GM19023 (cell line): ENCODE measurements around the gene FGFRL1.
"Not testable (repeated sequence)": the region's sequence is repeated elsewhere in the genome, so short reads cannot be mapped to it uniquely, and the experiment has no call there.

Source experiments
- ATAC-seq: cut with Tn5 transposase; IDR thresholded peaks from one replicate; pipeline ENCODE4 v1.9.1; 2021; ENCODE audit warnings: mild to moderate bottlenecking, moderate library complexity; ENCODE audit not compliant: unreplicated experiment

Gene FGFRL1

GRCh38 chr4:1036976-1037810 is 25.8 kb downstream of the FGFRL1 start:
- no peak for ATAC-seq

GRCh38 chr4:1038948-1039492 is 27.6 kb downstream of the FGFRL1 start:
- ATAC-seq, result no peak

- no peak for ATAC-seq
Observed at GRCh38 chr4:1039493-1040343, 28.3 kb downstream of the FGFRL1 start.

GRCh38 chr4:1040344-1041146 is 29.1 kb downstream of the FGFRL1 start:
- no peak for ATAC-seq

- no peak for ATAC-seq
Observed at GRCh38 chr4:1041147-1041935, 29.9 kb downstream of the FGFRL1 start.

GRCh38 chr4:1041936-1042330 is 30.5 kb downstream of the FGFRL1 start:
- no peak for ATAC-seq

- no peak for ATAC-seq
Observed at GRCh38 chr4:1042352-1043055, 31.1 kb downstream of the FGFRL1 start.

GRCh38 chr4:1043162-1043561 is 31.7 kb downstream of the FGFRL1 start:
- ATAC-seq, result no peak

- ATAC-seq, result no peak
Observed at GRCh38 chr4:1043651-1044468, 32.4 kb downstream of the FGFRL1 start.

- ATAC-seq, result no peak
Observed at GRCh38 chr4:1044469-1045192, 33.2 kb downstream of the FGFRL1 start.

- ATAC-seq, result no peak
Observed at GRCh38 chr4:1045193-1045594, 33.8 kb downstream of the FGFRL1 start.

GRCh38 chr4:1045595-1046201 is 34.3 kb downstream of the FGFRL1 start:
- no peak for ATAC-seq

- not testable (repeated sequence) for ATAC-seq
Observed at GRCh38 chr4:1046581-1047011, 35.2 kb downstream of the FGFRL1 start.

- no peak for ATAC-seq
Observed at GRCh38 chr4:1047106-1047975, 35.9 kb downstream of the FGFRL1 start.

- ATAC-seq, result no peak
Observed at GRCh38 chr4:1047976-1048772, 36.7 kb downstream of the FGFRL1 start.
